Left cardiac atrium (tissue), 4 donors: ENCODE results near the gene QKI. TPM values are rescaled to one million over a fixed set of nuclear protein-coding genes. Genes with fewer than 3 reads are reported as not detected.
"Not testable (repeated sequence)": the region's sequence is repeated elsewhere in the genome, so short reads cannot be mapped to it uniquely, and the experiment has no call there.

Experiments
- ATAC-seq, 2 donors: fragments of 200-7000 bp; cut with Tn5 transposase; one replicate each; pipeline ENCODE4 v1.9.1; 2020; ENCODE audit warnings: mild to moderate bottlenecking in 2 of 2, moderate library complexity in 2 of 2
- DNase-seq: peaks from one replicate; pipeline ENCODE4 v3.0.0-alpha.2; 2020
- intact Hi-C, 2 donors: fragments of 100-400 bp; cut with DNase I; formaldehyde crosslinking; loops; one replicate each; pipeline versions ENCODE4 v1.14.1 to v1.15.1; 2022 to 2023
- total RNA-seq, 2 donors: library from RNA; stranded (reverse); fragmentation: NEBNext Ultra II Directional; extraction: Animal tissue kit (Norgen Biotek cat#: 25700); gene quantifications; one replicate each; pipeline ENCODE4 v1.2.1, GENCODE V29; 2021
- donor health status: DM: no; HTN: yes; CAD: no.
- donor health status: DM: no; HTN: yes; CAD: no; lungs with severe emphysema.
- donor health status: DM: yes; HTN: yes; CAD: no.
- donor health status: Dilated cardiomyopathy.

The QKI gene
- total RNA-seq, 2 donors from 2014 or later: 317 to 351 TPM

- intact Hi-C loops: loop anchor here (10.0 kb wide), 1 partner anchor 394 kb away; no protein-coding TSS in a partner anchor
- ATAC-seq (peak; percentile 17 to 43), DNase-seq (no peak)
Measured at GRCh38 chr6:163579111-163579879, 164.8 kb downstream of the QKI start.

GRCh38 chr6:163579880-163580295, 165.4 kb downstream of the QKI start:
- ATAC-seq (peak in 1 of 2 donors; percentile 14), DNase-seq (no peak)
- intact Hi-C loops: loop anchor here (10.0 kb wide), 3 partner anchors 375 to 525 kb away; no protein-coding TSS in a partner anchor

GRCh38 chr6:163580311-163581030, 166.0 kb downstream of the QKI start:
- DNase-seq (no peak), ATAC-seq (no peak)
- intact Hi-C loops: loop anchor here in 1 of 2 donors (10.0 kb wide), 2 partner anchors 374 to 524 kb away; no protein-coding TSS in a partner anchor

- peak in 1 of 2 donors; percentile 2 for ATAC-seq
- DNase-seq: no peak
- intact Hi-C loops: loop anchor here in 1 of 2 donors (10.0 kb wide), 2 partner anchors 371 to 521 kb away; no protein-coding TSS in a partner anchor
Measured at GRCh38 chr6:163583558-163583957, 169.0 kb downstream of the QKI start.

DNA sequence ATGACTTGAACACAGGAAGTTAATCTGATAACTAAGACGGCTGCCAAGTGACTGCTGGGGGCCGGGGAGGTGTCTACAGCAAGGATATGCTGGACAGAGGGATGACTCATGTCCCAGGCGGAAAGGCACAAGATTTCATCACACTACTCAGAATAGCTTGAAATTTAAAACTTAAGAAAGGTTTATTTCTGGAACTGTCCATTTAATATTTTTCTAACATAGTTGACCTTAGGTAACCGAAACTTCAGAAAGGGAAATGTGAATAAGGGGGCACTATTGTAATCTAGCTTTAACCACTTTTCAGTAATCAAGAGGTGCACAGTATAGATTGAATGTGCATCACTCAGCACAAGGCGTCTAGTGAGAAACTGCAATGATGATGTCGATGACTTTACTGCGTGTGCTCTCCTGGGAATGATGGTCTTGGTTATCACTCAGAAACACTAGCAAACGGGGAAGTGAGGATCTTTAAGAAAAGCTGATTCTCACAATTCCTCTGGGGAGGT, 171.5 kb downstream of the QKI start:
- intact Hi-C loops: loop anchor here in 1 of 2 donors (10.0 kb wide), 2 partner anchors 369 to 519 kb away; no protein-coding TSS in a partner anchor
- peak; percentile 67 to 89 for ATAC-seq
- peak; percentile 76 for DNase-seq

DNA sequence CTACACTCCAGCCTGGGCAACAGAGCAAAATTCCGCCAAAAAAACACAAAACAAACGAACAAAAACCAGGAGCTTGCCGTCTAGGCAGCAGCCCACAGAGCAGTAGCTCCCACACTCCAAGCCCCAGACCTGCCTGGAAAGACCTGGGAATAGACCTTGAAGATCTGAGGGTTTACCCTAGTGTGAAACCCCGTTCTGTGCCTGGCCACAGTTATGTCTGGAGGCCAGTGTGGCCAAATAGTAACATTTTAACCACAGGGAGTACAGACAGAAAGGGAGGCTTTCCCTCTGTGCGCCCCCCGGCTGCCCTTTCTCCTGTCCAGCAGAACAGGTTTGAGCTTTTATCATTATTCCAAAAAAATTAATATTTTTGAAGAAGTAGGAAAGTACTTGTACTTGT, 172.4 kb downstream of the QKI start:
- ATAC-seq (no peak), DNase-seq (no peak)
- intact Hi-C loops: loop anchor here in 1 of 2 donors (10.0 kb wide), 2 partner anchors 368 to 518 kb away; no protein-coding TSS in a partner anchor

GRCh38 chr6:163588220-163588919, 173.9 kb downstream of the QKI start:
- intact Hi-C loops: loop anchor here in 1 of 2 donors (10.0 kb wide), 2 partner anchors 366 to 516 kb away; no protein-coding TSS in a partner anchor
- DNase-seq (no peak), ATAC-seq (no peak)

DNA sequence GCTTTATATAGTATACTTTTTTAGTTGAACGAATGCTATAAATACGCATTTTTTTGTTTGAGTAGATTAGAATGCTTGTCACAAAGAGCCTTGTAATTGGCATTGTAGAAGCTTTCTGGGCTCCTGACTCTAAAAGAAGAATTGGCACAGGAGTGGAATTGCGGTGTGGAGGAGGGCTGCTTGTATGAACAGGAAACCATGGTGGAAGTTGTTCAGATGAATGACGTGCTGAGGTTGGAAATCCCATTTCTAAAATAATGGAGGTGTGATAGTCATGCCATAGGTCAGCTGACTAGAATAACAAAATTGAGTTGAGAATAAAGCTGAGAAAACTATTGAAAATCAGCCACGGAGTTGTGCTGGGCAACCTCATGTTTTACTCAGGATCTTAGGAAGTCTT, 174.9 kb downstream of the QKI start:
- intact Hi-C loops: loop anchor here in 1 of 2 donors (10.0 kb wide), 2 partner anchors 365 to 515 kb away; no protein-coding TSS in a partner anchor

DNA sequence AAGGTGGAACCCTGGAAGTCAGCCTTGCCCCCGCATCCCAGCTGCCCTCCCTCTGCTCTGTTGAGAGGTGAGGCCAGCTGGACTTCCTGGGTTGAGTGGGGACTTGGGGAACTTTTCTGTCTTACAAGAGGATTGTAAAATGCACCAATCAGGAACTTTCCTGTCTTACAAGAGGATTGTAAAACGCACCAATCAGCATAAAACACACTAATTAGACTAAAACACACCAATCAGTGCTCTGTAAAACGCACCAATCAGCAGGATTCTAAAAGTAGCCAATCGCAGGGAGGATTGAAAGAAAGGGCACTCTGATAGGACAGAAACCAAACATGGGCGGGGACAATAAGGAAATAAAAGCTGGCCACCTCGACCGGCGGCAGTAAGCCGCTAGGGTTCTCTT, 175.6 kb downstream of the QKI start:
- DNase-seq, intact Hi-C loops, ATAC-seq: not testable (repeated sequence)

More for the DNA sequence above, 174.9 kb downstream of the QKI start:
- ATAC-seq (no peak), DNase-seq (no peak)

GRCh38 chr6:163592872-163593271, 178.4 kb downstream of the QKI start:
- no peak for DNase-seq
- intact Hi-C loops: no loop called here
- no peak for ATAC-seq

GRCh38 chr6:163596174-163596573, 181.7 kb downstream of the QKI start:
- DNase-seq: no peak
- ATAC-seq: no peak
- intact Hi-C loops: no loop called here

DNA sequence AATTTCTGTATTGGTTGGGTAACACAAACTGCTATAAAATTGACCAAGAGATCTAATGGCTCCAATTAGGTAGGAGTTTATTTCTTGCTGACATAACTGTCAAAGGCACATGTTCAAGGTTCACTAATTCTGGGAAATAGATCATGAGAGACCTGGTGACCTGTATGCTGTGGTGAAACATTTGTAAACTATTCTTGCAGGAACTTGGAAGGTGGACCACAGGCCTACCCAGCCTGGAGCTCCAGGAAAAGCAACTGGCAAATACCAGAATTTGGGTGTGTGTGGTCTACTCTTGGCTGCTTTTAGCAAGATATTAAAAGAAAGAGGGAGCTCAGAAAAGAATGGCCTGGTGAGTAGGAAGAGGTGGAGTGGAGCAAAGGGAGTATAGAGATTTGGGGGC, 184.6 kb downstream of the QKI start:
- intact Hi-C loops: no loop called here
- ATAC-seq: no peak

GRCh38 chr6:163599684-163600083, 185.2 kb downstream of the QKI start:
- intact Hi-C loops: no loop called here
- DNase-seq: no peak
- no peak for ATAC-seq

More for the DNA sequence above, 184.6 kb downstream of the QKI start:
- no peak for DNase-seq

DNA sequence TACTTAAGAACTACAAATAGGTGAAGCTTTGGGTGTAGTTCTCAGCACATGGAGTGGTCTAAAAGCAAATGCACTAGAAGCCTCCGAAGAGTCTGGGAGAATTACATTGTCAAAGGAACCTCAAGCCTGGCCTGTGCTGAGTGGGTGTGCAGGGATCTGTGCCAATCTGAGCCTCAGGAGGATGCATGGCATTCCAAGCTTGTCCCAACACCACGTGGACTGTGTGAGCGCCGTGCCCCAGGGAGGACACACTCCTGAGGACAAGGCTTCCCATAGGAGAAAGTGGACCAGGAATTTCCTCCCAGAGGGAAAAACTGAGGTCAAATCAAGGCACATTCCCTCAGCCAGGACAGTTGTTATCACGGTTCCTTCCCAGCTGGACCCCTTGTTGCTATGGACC, 185.8 kb downstream of the QKI start:
- peak; percentile 12 to 33 for ATAC-seq
- intact Hi-C loops: no loop called here
- no peak for DNase-seq

DNA sequence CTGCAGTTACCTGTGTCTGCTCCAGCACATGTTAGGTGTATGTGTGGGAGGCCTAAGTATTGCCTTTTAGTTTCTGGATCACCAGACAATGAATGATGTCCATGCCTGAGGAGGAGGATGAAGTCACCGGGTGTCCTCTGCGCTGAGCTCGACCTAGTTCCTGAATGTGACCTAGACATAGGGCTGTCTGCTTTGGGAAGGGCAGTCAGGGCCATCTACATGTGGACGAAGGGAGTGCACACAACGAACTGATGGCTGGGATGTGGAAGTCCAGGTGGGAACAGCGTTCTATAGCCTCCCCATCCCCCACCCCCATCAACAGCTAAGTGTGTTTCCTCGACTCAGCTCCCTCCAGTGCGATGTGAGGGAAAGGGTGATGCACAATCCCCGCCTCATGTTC, 186.3 kb downstream of the QKI start:
- DNase-seq: no peak
- ATAC-seq: no peak
- intact Hi-C loops: no loop called here

- DNase-seq (no peak), ATAC-seq (no peak)
- intact Hi-C loops: no loop called here
Measured at GRCh38 chr6:163602851-163603250, 188.3 kb downstream of the QKI start.

DNA sequence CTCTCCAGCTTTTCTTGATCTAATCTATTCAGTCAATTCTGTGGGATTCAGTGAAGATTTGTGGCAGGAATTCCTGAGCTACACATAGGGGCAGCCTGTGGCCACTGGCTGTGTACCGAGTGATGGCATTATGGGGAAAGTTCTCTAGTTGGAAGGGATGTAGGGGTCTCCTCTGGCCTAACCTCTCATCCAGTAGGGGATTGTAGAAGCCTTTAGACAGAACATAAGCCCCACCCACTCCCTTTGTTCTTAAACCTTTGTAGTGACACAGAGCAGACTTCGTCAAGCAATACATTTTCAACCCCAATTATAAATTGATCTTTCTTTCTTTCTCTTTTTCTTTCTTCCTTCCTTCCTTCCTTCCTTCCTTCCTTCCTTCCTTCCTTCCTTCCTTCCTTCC, 188.9 kb downstream of the QKI start:
- no peak for DNase-seq
- no peak for ATAC-seq
- intact Hi-C loops: no loop called here

DNA sequence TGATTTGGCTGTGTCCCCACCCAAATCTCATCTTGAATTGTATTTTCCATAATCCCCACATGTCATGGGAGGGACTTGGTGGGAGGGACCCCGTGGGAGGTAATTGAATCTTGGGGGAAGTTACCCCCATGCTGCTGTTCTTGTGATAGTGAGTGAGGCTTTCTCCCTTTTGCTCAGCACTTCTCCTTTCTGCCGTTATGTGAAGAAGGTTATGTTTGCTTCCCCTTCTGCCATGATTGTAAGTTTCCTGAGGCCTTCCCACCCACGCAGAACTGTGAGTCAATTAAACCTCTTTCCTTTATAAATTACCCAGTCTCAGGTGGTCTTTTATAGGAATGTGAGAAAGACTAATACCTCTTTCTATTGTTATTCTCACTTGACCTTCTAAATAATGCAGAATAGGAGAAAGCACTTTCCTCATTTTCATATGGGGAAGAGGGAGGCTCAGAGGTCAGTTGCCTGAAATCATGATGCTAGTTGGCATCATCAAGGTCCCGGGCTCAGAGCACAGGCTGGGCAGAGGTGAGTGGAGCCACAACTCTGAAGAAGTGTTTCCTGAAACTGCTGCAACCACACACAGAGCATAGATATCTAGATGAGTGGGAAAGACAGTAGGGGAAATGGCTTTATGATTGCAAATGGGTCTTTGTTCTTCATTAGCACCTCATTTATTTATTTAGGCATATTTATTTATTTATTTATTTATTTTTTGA, 191.0 kb downstream of the QKI start:
- DNase-seq (no peak), ATAC-seq (no peak)
- intact Hi-C loops: no loop called here
